DMS79 treated with DMSO at 0.1 percent for 48 hours (cell line): ENCODE results near the gene PARL.

ENCODE experiments used
- DNase-seq: peaks from one replicate; lab custom pipeline; 2025; lab: John Stamatoyannopoulos, UW

Gene PARL

GRCh38 chr3:183818041-183818620 is 66.5 kb downstream of the PARL start:
- DNase-seq: no peak

DNA sequence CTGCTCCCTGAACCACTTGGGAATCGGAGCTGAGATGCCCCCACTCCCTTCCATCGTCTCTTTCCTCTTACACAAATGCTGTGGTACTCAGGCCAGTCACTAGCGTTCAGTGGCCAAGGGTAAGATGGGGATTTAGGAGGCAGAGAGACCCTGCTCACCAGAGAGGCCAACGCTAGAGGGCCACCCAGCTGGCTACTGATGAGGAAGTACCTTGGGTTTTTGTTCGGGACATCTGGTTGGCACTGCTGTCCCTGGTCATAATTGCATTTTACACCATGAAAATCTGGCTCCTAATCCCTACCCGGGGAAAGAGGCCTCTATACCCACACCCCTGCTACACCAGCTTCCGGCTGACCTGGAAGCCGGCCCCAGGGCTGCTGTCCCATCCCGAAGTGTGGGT is 67.0 kb downstream of the PARL start:
- no peak for DNase-seq

- peak; percentile 30 for DNase-seq
Observed at GRCh38 chr3:183816681-183817510, 67.8 kb downstream of the PARL start.

DNA sequence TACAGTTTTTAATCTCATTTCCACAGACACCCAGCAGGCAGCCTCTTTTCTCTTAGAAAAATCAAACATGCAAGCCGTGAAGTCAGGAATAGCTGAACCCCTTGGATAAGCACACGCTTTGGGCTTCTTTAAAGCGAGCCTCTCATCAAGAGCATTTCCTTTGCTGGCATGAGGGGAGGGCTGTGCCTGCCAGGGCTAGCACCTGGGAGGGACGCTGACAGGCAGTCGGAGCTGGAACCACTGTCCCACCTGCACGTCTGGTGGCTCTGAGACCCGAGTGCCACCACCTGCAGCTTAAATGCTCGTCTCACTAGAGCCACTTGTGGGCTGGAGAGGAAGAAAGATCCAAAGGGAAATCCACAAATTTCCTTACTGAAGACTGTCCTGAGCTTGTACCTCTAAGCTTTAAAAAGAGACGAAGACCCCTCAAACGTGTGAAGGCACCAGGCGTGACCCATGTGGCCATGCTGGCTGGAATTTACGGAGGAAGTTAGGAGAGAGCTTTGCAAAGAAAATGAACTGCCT is 68.7 kb downstream of the PARL start:
- peak; percentile 74 for DNase-seq

GRCh38 chr3:183815563-183815940 is 69.1 kb downstream of the PARL start:
- peak; percentile 49 for DNase-seq

DNA sequence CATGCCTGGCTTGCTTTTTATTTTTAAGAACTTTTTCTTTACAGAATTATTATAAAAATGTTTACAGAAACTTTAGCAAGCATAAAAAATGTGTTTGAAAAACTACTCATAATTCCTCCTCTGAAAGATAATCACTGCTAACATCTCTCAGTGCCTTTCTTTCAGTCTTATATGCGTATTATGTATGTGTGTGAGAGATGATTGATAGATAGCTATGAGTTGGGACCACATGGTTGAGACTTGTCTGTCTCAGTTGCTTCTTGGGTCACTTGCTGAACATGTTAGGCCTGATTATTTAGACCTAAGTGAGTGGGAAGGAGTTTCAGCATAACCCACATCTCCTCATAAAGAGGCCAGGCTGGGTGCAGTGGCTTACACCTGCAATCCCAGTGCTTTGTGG is 70.4 kb downstream of the PARL start:
- DNase-seq: no peak

- DNase-seq: peak; percentile 79
Observed at GRCh38 chr3:183812761-183813445, 71.8 kb downstream of the PARL start.

DNA sequence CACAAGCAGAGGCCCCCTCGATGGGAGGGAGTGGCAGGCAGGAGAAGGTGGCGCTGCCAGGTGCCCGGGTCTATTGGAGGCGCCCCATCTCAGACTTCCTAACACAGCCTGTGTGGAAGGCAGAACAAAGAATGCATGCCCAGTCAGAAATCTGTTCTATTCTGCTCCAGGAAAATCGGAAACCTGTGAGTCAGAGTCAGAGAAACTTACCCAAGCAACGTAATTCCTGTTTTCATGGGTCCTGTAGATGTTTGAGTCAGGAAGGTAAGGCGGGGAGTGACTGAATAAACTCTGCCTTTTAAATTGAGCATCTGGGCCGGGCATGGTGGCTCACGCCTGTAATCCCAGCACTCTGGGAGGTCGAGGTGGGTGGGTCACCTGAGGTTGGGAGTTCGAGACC is 73.0 kb downstream of the PARL start:
- no peak for DNase-seq

- DNase-seq: no peak
Observed at GRCh38 chr3:183810643-183811594, 73.8 kb downstream of the PARL start.

DNA sequence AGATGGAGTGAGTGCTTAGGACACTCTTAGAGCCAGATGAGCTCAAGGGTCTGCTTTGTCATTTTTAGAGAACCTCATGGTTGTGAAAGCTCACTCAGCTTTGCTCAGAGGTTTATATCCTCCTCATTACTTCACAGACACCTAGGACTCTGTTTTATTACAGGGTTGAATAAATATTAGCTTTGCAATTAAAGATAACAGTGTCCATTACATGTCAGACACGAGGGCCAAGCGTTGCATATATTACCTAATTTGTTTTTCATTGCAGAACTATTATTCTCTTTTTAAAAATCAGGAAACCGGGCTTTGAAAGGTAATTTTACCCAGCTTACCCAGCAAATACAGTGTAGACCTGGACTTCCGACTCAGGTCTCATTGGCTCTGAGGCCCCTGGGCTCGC is 75.4 kb downstream of the PARL start:
- DNase-seq: no peak

DNA sequence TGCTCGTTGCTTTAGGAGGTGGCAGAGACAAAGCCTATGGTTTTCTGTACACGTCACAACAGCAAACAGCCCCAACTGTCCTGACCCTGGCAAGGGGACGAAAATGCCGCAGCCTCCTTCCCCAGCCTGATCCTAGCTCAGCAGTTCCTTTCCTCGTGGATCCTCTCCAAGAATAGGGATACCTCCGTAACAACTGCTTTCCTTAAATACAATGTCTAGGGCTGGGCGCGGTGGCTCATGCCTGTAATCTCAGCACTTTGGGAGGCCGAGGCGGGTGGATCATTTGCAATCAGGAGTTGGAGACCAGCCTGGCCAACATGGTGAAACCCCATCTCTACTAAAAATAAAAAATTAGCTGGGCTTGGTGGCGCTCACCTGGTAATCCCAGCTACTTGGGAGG is 76.3 kb downstream of the PARL start:
- DNase-seq: no peak

- DNase-seq: no peak
Observed at GRCh38 chr3:183807881-183808280, 76.8 kb downstream of the PARL start.

- DNase-seq: peak; percentile 94
Observed at GRCh38 chr3:183807209-183807728, 77.4 kb downstream of the PARL start.

GRCh38 chr3:183802989-183803388 is 81.7 kb downstream of the PARL start:
- peak; percentile 94 for DNase-seq

DNA sequence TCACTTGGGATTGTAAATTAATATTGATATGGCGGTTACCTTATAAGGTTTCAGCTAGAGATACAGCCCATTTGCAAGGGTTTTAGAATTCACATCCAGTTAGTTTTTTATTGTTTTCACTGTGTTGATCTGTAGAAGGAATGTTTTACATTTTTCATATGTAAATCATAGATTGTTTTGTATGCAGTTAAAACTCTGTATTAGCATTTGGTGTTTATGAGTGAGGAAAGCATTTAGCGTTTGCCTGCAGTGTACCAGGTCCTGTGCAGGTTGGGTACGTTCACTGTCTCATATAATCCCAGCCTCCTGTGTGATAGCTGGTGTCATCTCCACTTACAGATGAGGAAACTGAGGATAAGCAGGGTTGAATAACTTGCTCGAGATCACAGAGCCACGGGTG is 83.1 kb downstream of the PARL start:
- DNase-seq: no peak

DNA sequence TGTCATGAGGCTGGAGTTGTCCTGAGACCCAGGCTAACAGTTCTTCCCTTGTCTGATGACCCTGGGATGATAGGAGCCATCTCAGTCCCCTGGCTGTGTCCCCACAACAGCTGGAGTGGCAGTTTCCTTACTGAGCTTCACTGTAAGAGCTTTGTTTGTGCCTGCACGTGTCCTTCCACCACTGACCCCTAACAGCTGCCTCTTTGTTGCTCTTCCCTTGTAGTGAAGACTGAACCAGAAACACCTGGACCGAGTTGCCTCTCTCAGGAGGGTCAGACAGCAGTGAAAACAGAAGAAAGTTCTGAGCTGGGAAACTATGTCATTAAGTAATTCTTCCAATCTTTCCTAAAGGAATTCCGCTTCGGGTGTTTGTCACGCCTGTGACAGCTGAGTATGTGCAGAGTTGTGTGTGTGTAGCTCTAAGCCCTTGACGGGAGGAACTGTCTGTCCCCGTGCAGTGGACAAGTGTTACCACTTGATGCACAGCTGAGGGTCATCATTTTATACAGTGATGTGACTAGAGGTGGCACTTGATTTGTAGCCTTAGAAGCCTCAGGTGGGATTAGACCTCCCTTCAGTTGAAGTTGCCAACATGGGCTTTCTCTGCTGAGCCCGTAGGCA is 84.3 kb downstream of the PARL start:
- DNase-seq: no peak

- DNase-seq: no peak
Observed at GRCh38 chr3:183799461-183799860, 85.2 kb downstream of the PARL start.

DNA sequence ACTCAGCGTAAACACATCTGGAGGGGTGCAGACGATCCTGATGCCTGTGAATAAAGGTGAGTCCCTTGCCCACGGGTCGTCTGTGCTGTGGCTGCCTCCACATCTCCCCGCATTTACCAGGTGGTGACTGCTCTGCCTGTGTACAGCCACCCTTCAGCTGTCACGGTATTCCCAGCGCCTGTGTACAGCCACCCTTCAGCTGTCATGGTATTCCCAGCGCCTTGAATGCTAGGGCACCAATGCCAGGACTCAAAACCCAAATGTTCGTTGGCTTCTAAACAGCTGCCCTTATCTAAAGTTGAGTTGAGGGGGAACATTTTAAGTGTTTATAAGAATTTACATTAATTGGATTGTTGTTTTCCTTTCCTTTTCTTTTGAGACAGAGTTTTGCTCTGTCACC is 86.7 kb downstream of the PARL start:
- DNase-seq: no peak

- no peak for DNase-seq
Observed at GRCh38 chr3:183796372-183796771, 88.3 kb downstream of the PARL start.

DNA sequence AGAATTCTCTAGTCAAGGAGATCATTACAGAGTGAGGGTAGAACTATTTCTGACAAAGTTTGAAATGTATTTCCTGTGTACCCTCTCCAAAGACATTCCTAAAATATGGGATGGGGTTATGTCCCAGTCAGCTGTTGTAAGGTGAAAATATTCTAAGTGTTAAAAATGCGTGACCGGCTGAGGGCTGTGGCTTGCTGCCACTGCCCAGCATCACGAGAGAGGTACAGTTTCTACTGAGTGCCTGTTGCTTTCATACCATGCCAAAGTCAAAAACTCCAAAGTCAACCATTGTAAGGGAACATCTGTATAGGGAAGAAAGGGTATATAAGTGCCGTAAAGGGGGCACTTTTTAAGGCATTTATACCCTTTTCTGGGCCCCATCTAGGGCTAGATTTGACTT is 90.2 kb downstream of the PARL start:
- no peak for DNase-seq

- no peak for DNase-seq
Observed at GRCh38 chr3:183792976-183793375, 91.7 kb downstream of the PARL start.
